ENCODE results near the gene QRFPR. TPM values are rescaled to one million over a fixed set of nuclear protein-coding genes. Genes with fewer than 3 reads are reported as not detected.
"Not testable (repeated sequence)": the region's sequence is repeated elsewhere in the genome, so short reads cannot be mapped to it uniquely, and the experiment has no call there.

QRFPR gene
- total and polyA plus RNA-seq, 4 donors: not detected

DNA sequence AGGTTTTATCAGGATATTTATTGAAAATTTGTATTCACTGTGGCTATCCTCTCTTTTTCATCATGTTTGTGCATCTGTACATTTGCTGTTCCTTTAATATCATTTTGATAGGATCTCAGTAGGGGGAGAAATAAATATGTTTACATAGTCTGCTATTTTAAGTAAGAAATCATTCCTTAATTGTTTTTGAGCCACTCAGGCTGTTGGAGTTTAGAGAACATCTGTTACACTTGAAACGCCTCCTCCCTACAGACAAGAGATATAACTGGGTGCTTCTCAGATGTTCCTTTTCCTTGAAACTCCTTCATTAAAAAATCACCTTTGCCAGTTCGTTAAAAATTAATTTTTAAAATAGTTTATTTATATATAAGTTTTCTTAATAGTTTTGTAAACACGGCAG is 59.4 kb downstream of the QRFPR start:
- no peak for DNase-seq (ENCODE audit: low spot score)
- H3K4me1 ChIP-seq (ENCODE audit: control insufficient read depth in 4 of 4, insufficient read depth in 4 of 4, low read length in 3 of 4): no peaks in the 10 kb centered on the region
- 53% methylated on average over 3 of the region's 3 CpGs for WGBS

DNA sequence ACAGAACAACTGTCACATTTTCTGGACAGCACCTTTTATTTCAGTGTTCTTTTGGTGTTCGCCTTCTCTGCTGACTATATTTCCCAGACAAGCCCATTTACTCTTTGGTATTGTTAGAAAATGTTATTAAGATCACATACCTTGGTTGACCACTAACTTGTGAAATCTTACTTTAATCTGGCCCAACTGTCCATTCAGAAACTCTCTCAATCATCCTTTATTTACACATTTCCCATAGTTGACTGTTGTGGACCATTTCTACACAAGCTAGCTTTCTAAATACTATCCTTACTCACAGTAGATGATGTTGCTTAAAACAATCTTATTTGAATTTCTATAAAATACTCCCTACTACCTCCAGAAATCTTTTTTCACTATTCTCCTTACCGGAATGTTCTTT is 64.7 kb downstream of the QRFPR start:
- DNase-seq (ENCODE audit: low spot score): no peak
- H3K27me3 ChIP-seq (ENCODE audit: control insufficient read depth in 4 of 4, insufficient read depth in 4 of 4, low read length in 3 of 4): peaks cover 0 to 5% (median 0%) of the 10 kb centered on the region in 4 donors
- TF ChIP-seq FOXA1 (IDR thresholded peaks at IDR 0.05) (no peak), ATF3 (IDR thresholded peaks at IDR 0.05) (no peak), JUND (IDR thresholded peaks at IDR 0.05) (no peak), CTCF (IDR thresholded peaks at IDR 0.05; ENCODE audit: low read depth, low read length, missing input control) (no peak), YY1 (IDR thresholded peaks at IDR 0.05) (no peak), FOXA2 (IDR thresholded peaks at IDR 0.05) (no peak), TAF1 (conservative IDR thresholded peaks at IDR 0.05) (no peak), GABPA (IDR thresholded peaks at IDR 0.05 in 1 of 2, conservative IDR thresholded peaks at IDR 0.05 in 1 of 2) (no peak), EGR1 (IDR thresholded peaks at IDR 0.05; ENCODE audit: low read depth in 2 of 2) (no peak), NR2F2 (IDR thresholded peaks at IDR 0.05) (no peak), HNF4G (IDR thresholded peaks at IDR 0.05) (no peak), HNF4A (conservative IDR thresholded peaks at IDR 0.05) (no peak), SP1 (IDR thresholded peaks at IDR 0.05) (no peak), RXRA (IDR thresholded peaks at IDR 0.05) (no peak), RAD21 (IDR thresholded peaks at IDR 0.05) (no peak)
- TF ChIP-seq, protein P1, sequence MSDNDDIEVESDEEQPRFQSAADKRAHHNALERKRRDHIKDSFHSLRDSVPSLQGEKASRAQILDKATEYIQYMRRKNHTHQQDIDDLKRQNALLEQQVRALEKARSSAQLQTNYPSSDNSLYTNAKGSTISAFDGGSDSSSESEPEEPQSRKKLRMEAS (IDR thresholded peaks at IDR 0.05): no peak
- TF ChIP-seq, protein P2, sequence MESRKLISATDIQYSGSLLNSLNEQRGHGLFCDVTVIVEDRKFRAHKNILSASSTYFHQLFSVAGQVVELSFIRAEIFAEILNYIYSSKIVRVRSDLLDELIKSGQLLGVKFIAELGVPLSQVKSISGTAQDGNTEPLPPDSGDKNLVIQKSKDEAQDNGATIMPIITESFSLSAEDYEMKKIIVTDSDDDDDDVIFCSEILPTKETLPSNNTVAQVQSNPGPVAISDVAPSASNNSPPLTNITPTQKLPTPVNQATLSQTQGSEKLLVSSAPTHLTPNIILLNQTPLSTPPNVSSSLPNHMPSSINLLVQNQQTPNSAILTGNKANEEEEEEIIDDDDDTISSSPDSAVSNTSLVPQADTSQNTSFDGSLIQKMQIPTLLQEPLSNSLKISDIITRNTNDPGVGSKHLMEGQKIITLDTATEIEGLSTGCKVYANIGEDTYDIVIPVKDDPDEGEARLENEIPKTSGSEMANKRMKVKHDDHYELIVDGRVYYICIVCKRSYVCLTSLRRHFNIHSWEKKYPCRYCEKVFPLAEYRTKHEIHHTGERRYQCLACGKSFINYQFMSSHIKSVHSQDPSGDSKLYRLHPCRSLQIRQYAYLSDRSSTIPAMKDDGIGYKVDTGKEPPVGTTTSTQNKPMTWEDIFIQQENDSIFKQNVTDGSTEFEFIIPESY (IDR thresholded peaks at IDR 0.05): no peak
- TF ChIP-seq, protein P3, sequence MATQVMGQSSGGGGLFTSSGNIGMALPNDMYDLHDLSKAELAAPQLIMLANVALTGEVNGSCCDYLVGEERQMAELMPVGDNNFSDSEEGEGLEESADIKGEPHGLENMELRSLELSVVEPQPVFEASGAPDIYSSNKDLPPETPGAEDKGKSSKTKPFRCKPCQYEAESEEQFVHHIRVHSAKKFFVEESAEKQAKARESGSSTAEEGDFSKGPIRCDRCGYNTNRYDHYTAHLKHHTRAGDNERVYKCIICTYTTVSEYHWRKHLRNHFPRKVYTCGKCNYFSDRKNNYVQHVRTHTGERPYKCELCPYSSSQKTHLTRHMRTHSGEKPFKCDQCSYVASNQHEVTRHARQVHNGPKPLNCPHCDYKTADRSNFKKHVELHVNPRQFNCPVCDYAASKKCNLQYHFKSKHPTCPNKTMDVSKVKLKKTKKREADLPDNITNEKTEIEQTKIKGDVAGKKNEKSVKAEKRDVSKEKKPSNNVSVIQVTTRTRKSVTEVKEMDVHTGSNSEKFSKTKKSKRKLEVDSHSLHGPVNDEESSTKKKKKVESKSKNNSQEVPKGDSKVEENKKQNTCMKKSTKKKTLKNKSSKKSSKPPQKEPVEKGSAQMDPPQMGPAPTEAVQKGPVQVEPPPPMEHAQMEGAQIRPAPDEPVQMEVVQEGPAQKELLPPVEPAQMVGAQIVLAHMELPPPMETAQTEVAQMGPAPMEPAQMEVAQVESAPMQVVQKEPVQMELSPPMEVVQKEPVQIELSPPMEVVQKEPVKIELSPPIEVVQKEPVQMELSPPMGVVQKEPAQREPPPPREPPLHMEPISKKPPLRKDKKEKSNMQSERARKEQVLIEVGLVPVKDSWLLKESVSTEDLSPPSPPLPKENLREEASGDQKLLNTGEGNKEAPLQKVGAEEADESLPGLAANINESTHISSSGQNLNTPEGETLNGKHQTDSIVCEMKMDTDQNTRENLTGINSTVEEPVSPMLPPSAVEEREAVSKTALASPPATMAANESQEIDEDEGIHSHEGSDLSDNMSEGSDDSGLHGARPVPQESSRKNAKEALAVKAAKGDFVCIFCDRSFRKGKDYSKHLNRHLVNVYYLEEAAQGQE (IDR thresholded peaks at IDR 0.05): no peak
- no peak overlapping the region for H3K9ac ChIP-seq (ENCODE audit: low read depth in 1 of 2, low read length in 2 of 2)
- H3K4me1 ChIP-seq (ENCODE audit: control insufficient read depth in 4 of 4, insufficient read depth in 4 of 4, low read length in 3 of 4): no peaks in the 10 kb centered on the region
- H3K27ac ChIP-seq (ENCODE audit: low read depth in 1 of 2, low read length in 2 of 2): no peak overlapping the region
- H3K36me3 ChIP-seq (ENCODE audit: control insufficient read depth in 4 of 4, insufficient read depth in 3 of 4, low read depth in 1 of 4, low read length in 3 of 4): no peaks in the 10 kb centered on the region
- 82% methylated on average over 2 of the region's 2 CpGs for WGBS
- H3K9me3 ChIP-seq (ENCODE audit: control insufficient read depth in 4 of 4, low read length in 3 of 4): no peaks in the 10 kb centered on the region
- H3K4me3 ChIP-seq (ENCODE audit: low read depth in 1 of 3, low read length in 3 of 3): no peak overlapping the region

More for the DNA sequence above, 59.4 kb downstream of the QRFPR start:
- TF ChIP-seq GABPA (IDR thresholded peaks at IDR 0.05 in 1 of 2, conservative IDR thresholded peaks at IDR 0.05 in 1 of 2) (no peak), NR2F2 (IDR thresholded peaks at IDR 0.05) (no peak), HNF4A (conservative IDR thresholded peaks at IDR 0.05) (no peak)
- Histone ChIP-seq H3K36me3 (ENCODE audit: control insufficient read depth in 4 of 4, insufficient read depth in 3 of 4, low read depth in 1 of 4, low read length in 3 of 4) (no peaks in the 10 kb centered on the region), H3K4me3 (ENCODE audit: low read depth in 1 of 3, low read length in 3 of 3) (no peak overlapping the region), H3K27ac (ENCODE audit: low read depth in 1 of 2, low read length in 2 of 2) (no peak overlapping the region), H3K27me3 (ENCODE audit: control insufficient read depth in 4 of 4, insufficient read depth in 4 of 4, low read length in 3 of 4) (peaks cover 0 to 8% (median 0%) of the 10 kb centered on the region in 4 donors), H3K9ac (ENCODE audit: low read depth in 1 of 2, low read length in 2 of 2) (no peak overlapping the region), H3K9me3 (ENCODE audit: control insufficient read depth in 4 of 4, low read length in 3 of 4) (no peaks in the 10 kb centered on the region)

GRCh38 chr4:121313430-121313829 is 67.4 kb downstream of the QRFPR start:
- H3K4me1 ChIP-seq (ENCODE audit: control insufficient read depth in 4 of 4, insufficient read depth in 4 of 4, low read length in 3 of 4); DNase-seq (ENCODE audit: low spot score); H3K9me3 ChIP-seq (ENCODE audit: control insufficient read depth in 4 of 4, low read length in 3 of 4); H3K27ac ChIP-seq (ENCODE audit: low read depth in 1 of 2, low read length in 2 of 2); H3K27me3 ChIP-seq (ENCODE audit: control insufficient read depth in 4 of 4, insufficient read depth in 4 of 4, low read length in 3 of 4); H3K4me3 ChIP-seq (ENCODE audit: low read depth in 1 of 3, low read length in 3 of 3); H3K9ac ChIP-seq (ENCODE audit: low read depth in 1 of 2, low read length in 2 of 2); H3K36me3 ChIP-seq (ENCODE audit: control insufficient read depth in 4 of 4, insufficient read depth in 3 of 4, low read depth in 1 of 4, low read length in 3 of 4): not testable (repeated sequence)
- WGBS: 61% methylated on average over 2 of the region's 2 CpGs
